Activated CD8-positive, alpha-beta memory T cell treated with anti-CD3 and anti-CD28 coated beads for 24 hours (primary cell): ENCODE results near the gene ACBD6.
"Not testable (repeated sequence)": the region's sequence is repeated elsewhere in the genome, so short reads cannot be mapped to it uniquely, and the experiment has no call there.

Experiments used
- DNase-seq: peaks from one replicate; pipeline ENCODE4 v3.0.0-alpha.2; 2020

The ACBD6 gene

DNA sequence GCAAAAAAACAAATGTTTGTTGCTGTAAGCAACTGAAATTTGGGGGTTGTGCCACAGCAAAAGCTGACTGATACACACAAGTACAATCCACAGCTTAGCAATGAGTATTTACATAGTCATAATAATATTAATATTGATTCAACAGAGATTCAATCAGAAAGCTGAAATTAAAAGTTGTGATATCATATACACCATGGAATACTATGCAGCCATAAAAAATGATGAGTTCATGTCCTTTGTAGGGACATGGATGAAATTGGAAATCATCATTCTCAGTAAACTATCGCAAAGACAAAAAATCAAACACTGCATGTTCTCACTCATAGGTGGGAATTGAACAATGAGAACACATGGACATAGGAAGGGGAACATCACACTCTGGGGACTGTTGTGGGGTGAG lies 94.2 kb downstream of the ACBD6 start:
- DNase-seq = not testable (repeated sequence)

- DNase-seq = no peak
Measured at GRCh38 chr1:180407051-180407450, 95.3 kb downstream of the ACBD6 start.

DNA sequence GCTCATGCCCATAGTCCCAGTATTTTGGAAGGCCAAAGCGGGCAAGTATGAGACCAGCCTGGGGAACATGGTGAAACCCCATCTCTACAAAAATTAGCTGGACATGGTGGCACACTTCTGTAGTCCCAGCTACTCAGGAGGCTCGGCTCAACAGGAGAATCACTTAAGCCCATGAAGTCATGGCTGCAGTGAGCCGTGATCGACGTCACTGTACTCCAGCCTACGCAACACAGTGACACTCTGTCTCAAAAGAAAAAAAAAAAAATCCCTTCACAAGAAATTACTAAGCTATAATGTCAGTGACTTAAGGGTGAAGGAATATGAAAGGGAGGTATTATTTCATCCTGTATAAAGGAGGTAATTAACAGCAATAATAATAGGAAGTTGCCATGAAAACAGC lies 99.8 kb downstream of the ACBD6 start:
- DNase-seq = no peak

- no peak for DNase-seq
Measured at GRCh38 chr1:180402001-180402400, 100.4 kb downstream of the ACBD6 start.

DNA sequence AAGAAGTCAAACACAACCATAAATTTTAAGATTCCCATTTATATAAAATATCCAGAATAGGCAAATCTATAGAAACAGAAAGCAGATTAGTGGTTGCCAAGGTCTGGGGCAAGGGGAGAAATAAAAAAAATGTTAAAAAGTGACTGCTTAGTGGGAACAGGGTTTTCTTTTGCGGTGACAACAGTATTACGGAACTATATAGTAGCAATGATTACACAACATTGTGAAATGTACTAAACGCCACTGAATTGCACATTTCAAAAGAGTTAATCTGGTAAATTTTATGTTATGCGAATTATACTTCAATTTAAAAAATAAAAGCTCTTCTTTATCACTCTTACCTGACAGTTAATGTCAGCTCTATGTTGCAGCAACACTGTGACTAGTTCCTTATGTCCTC lies 105.2 kb downstream of the ACBD6 start:
- DNase-seq = no peak

GRCh38 chr1:180392427-180393145 lies 109.8 kb downstream of the ACBD6 start:
- DNase-seq = no peak

DNA sequence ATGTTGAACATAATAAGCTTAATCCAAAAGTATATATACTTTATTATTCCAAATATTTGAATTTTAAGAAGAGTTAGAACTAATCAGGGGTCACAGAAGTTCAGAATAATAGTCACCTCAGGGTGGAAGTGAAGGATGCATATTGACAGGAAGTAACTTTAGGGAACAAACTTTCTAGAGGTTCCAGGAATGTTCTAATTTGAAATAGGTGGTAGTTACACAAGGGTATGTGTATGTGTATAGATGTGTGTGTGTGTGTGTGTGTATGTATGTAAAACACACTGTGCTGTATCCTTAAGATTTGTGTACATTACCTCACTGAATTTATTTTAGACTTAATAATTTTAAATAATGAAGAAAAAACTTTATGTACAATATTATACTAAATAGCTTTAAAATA lies 110.4 kb downstream of the ACBD6 start:
- no peak for DNase-seq

GRCh38 chr1:180387413-180387812 lies 115.0 kb downstream of the ACBD6 start:
- no peak for DNase-seq

- DNase-seq = no peak
Measured at GRCh38 chr1:180386745-180387367, 115.5 kb downstream of the ACBD6 start.

DNA sequence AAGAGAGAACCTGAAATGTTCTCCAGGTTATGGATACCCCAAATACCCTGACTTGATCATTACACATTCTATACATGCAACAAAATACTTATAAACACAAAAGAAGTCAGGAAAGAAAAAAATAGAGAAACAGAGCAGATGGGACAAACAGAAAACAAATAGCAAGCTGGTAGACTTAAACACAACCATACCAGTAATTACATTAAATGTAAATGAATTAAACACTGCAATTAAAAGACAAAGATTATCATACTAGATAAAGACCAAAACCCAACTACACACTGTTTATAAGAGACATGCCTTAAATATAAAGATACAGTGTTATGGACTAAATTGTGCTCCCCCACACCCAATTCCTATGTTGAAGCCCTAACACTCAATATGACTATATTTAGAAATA lies 117.2 kb downstream of the ACBD6 start:
- no peak for DNase-seq

- no peak for DNase-seq
Measured at GRCh38 chr1:180384286-180385005, 117.9 kb downstream of the ACBD6 start.

DNA sequence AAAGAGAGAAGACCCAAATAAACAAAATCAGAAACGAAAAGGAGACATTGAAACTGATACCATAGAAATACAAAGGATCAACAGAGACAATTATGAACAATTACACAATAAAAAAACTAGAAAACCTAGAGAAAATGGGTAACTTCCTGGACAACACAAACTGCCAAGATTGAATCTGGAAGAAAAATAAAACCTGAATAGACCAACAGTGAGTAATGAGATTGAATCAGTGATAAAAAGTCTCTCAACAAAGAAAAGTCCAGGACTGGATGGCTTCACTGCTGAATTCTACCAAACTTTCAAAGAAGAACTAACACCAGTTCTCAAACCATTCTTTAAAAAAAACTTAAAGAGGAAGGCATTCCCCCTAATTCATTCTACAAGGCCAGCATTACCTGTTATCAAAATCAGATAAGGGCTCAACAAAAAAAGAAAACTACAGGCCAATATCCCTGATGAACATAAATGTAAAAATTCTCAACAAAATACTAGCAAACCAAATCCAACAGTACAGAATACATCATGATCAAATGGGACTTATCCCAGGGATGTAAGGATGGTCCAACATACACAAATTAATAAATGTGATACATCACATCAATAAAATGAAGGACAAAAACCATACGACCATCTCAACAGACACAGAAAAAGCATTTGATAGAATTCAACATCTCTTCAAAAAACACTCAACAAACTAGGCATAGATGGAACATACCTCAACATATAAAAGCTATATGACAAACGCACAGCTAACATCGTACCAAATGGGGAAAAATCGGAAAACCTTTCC lies 119.9 kb downstream of the ACBD6 start:
- no peak for DNase-seq

- DNase-seq = no peak
Measured at GRCh38 chr1:180381184-180381580, 121.2 kb downstream of the ACBD6 start.

- DNase-seq = no peak
Measured at GRCh38 chr1:180380259-180381183, 121.9 kb downstream of the ACBD6 start.

GRCh38 chr1:180376800-180377199 lies 125.6 kb downstream of the ACBD6 start:
- DNase-seq = no peak

- no peak for DNase-seq
Measured at GRCh38 chr1:180376253-180376652, 126.1 kb downstream of the ACBD6 start.

- no peak for DNase-seq
Measured at GRCh38 chr1:180372728-180373127, 129.6 kb downstream of the ACBD6 start.

DNA sequence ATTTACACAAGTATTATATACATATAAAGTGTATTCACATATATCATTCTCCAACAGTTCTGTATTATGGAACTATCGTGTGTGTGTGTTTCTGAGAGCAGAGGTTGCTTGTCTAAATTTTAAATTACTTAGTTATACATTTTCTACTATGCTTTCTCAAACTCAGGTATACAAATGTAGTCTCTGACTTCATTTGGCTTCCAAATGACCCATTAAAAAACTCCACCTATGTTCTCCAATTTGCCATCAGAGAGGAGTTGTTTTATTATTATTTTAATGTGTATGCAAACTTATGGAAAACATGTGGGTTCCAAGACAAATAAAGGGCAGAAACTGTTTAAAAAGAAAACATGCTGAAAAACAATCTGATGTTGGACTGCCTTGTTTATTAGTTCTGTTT lies 131.8 kb downstream of the ACBD6 start:
- DNase-seq = no peak

DNA sequence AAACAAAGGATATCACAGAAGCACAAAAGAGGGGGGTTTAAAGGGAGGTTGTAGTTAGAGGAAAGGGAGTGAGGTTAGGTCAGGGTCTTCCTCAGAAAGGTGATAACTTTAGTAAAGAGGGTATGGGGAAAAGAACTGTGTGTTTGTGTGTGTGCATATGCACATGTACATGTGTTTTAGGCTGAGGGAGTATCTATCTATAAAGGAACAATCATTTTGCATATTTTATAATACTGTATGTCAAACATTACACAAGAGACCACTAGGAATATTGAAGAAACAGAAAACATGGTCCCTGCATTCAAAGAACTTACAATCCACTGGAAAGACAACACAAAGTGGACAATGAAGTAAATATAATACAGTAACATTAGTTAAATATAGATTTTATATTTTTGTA lies 132.2 kb downstream of the ACBD6 start:
- no peak for DNase-seq

DNA sequence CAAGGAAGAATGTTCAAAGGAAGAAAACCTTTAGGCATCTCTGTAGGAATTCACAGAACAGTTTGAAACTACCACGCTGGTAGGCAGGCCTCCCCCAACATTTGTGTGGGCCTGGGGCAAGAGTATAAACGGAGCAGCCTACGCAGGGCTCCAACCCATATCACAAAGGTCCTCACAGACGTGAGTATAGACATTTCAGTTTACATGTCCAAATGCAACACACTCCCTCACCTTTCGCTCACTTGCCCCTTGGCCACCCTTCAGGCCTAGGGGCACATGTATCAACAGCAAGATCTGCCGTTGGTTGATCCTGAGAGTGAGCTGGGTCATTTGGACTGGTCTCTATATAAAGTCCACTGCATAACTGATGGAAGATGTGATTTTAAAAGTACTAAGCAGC lies 133.3 kb downstream of the ACBD6 start:
- DNase-seq = no peak

DNA sequence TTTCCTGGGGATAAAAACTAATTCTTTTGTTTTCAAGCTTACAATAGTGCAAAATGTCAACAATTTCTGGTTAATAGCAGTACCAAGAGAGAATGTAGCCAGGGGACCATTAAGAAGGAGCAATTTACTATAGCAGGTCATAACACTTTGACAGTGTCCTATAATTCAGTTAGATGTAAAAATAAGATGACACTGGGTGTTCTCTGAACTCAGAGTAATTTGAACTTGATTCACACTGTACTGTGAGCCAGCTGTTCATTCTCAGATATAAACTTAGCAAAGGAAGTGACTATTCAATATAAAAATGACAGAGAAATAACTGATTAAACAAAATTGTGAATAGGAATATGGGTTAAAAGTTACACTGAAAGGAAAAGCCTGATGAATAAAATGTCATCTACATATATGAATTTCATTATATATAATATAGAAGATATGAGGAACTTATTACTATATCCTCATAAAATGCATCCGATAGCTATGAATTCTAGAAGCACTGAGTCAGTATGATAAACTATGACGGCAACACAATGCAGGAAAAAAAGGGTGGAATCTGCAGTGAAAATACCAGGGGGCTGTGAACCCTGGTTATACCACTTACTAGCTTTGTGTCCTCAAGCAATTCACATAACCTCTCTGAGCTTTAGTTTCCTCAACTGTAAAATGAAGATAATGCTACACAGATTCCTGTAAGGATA lies 135.9 kb downstream of the ACBD6 start:
- no peak for DNase-seq

DNA sequence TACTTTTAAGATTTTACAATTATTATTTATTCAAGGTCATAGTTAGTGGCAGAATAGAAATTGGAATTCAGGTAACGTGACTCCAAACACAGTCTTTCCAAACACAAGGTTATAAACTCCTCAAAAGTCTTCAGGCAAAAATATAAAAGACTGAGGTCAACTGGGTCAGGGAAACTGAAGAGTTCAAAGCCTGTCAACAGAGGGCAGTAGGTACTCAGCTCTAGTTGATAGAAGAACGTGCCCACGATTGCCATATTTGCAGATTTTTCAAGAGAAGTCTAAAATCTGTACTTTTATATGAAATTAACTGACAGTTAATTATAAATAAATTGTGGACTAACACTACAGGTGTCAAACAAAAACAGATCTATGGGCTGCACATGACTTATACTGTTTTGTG lies 137.3 kb downstream of the ACBD6 start:
- no peak for DNase-seq
